Vagina (tissue), 2 donors: Measurements from ENCODE around the gene CYP2J2. TPM values are rescaled to one million over a fixed set of nuclear protein-coding genes. Genes with fewer than 3 reads are reported as not detected.

Experiments used
- DNase-seq, 2 donors: peaks; one replicate each; pipeline ENCODE4 v3.0.0-alpha.2; 2017; ENCODE audit errors: extremely low spot score in 2 of 2
- H3K27ac ChIP-seq: fragments of 200-600 bp; sonication (generic); one replicate; pipeline ENCODE4 v1.5.1; 2019
- H3K27me3 ChIP-seq: fragments of 200-600 bp; sonication (generic); one replicate; pipeline ENCODE4 v1.5.1; 2019
- H3K36me3 ChIP-seq, 2 donors: fragments of 200-600 bp; sonication (generic); one replicate each; pipeline ENCODE4 v1.5.1; 2017 to 2019
- H3K4me1 ChIP-seq: fragments of 200-600 bp; sonication (generic); one replicate; pipeline ENCODE4 v1.5.1; 2019
- H3K4me3 ChIP-seq, 2 donors: fragments of 200-600 bp; sonication (generic); 1 replicate in 1 of 2; 2 replicates in 1 of 2; pipeline ENCODE4 v1.5.1; 2016 to 2019
- H3K9me3 ChIP-seq: fragments of 200-600 bp; sonication (generic); one replicate; pipeline ENCODE4 v1.5.1; 2019
- CTCF ChIP-seq, 3 experiments: fragments of 450-650 bp in 2 of 3; fragments of 200-600 bp in 1 of 3; sonication (generic) in 1 of 3; IDR thresholded peaks; one replicate each; pipeline ENCODE4 v1.5.1; 2017 to 2019; ENCODE audit warnings: antibody characterized with exemption in 3 of 3, mild to moderate bottlenecking in 2 of 3, moderate library complexity in 2 of 3
- POLR2A ChIP-seq, 2 donors: fragments of 450-650 bp; IDR thresholded peaks; one replicate each; pipeline ENCODE4 v1.6.1; 2017; ENCODE audit warnings: antibody characterized with exemption in 2 of 2, mild to moderate bottlenecking in 2 of 2, moderate library complexity in 2 of 2
- POLR2AphosphoS5 ChIP-seq, 2 donors: sonication (generic); formaldehyde crosslinking; IDR thresholded peaks; one replicate each; pipeline ENCODE4 v1.9.0; 2017; ENCODE audit warnings: antibody characterized with exemption in 2 of 2, mild to moderate bottlenecking in 2 of 2, low read depth in 1 of 2; ENCODE audit not compliant: insufficient read depth in 1 of 2
- intact Hi-C: fragments of 100-400 bp; cut with DNase I; formaldehyde crosslinking; loops from one replicate; pipeline ENCODE4 v1.15.1; 2023
- total RNA-seq: library from RNA; depleted of rRNA; stranded (reverse); fragments of >200 nt; gene quantifications from one replicate; pipeline ENCODE4 v1.2.3, GENCODE V29; 2016

CYP2J2 gene
- total RNA-seq, 1 donor from 2014 or later = 0.74 TPM

GRCh38 chr1:59967780-59968179, 41.2 kb upstream of the CYP2J2 start:
- Histone ChIP-seq H3K36me3 (no peaks in the 10 kb centered on the region), H3K4me3 (no peak overlapping the region), H3K9me3 (no peaks in the 10 kb centered on the region), H3K27ac (no peak overlapping the region), H3K4me1 (peaks cover 4% of the 10 kb centered on the region), H3K27me3 (no peaks in the 10 kb centered on the region)
- TF ChIP-seq CTCF (IDR thresholded peaks at IDR 0.05) = no peak
- DNase-seq = no peak
- intact Hi-C loops = no loop called here

GRCh38 chr1:59967141-59967697, 40.6 kb upstream of the CYP2J2 start:
- Histone ChIP-seq H3K4me3 (no peak overlapping the region), H3K9me3 (no peaks in the 10 kb centered on the region), H3K27ac (no peak overlapping the region), H3K27me3 (no peaks in the 10 kb centered on the region), H3K4me1 (peaks cover 4% of the 10 kb centered on the region), H3K36me3 (no peaks in the 10 kb centered on the region)
- no peak for TF ChIP-seq POLR2AphosphoS5 (IDR thresholded peaks at IDR 0.05; ENCODE audit: insufficient read depth in 1 of 2, low read depth in 1 of 2)
- TF ChIP-seq POLR2A (IDR thresholded peaks at IDR 0.05) = no peak
- TF ChIP-seq CTCF (IDR thresholded peaks at IDR 0.05) = no peak
- intact Hi-C loops = no loop called here
- no peak for DNase-seq

GRCh38 chr1:59952065-59952464, 25.5 kb upstream of the CYP2J2 start:
- no peaks in the 10 kb centered on the region for H3K4me1 ChIP-seq
- no peaks in the 10 kb centered on the region for H3K9me3 ChIP-seq
- TF ChIP-seq CTCF (IDR thresholded peaks at IDR 0.05) (no peak), POLR2A (IDR thresholded peaks at IDR 0.05) (no peak), POLR2AphosphoS5 (IDR thresholded peaks at IDR 0.05; ENCODE audit: insufficient read depth in 1 of 2, low read depth in 1 of 2) (no peak)
- no peak for DNase-seq
- H3K27ac ChIP-seq = no peak overlapping the region
- H3K4me3 ChIP-seq = no peak overlapping the region
- intact Hi-C loops = no loop called here
- no peaks in the 10 kb centered on the region for H3K36me3 ChIP-seq
- H3K27me3 ChIP-seq = no peaks in the 10 kb centered on the region

- Histone ChIP-seq H3K36me3 (no peaks in the 10 kb centered on the region), H3K4me3 (no peak overlapping the region), H3K27me3 (no peaks in the 10 kb centered on the region), H3K4me1 (no peaks in the 10 kb centered on the region), H3K9me3 (no peaks in the 10 kb centered on the region), H3K27ac (no peak overlapping the region)
- DNase-seq = no peak
- intact Hi-C loops = no loop called here
- no peak for TF ChIP-seq POLR2AphosphoS5 (IDR thresholded peaks at IDR 0.05; ENCODE audit: insufficient read depth in 1 of 2, low read depth in 1 of 2)
- no peak for TF ChIP-seq POLR2A (IDR thresholded peaks at IDR 0.05)
- TF ChIP-seq CTCF (IDR thresholded peaks at IDR 0.05) = no peak
These were observed 23.1 kb upstream of the CYP2J2 start for GRCh38 chr1:59949648-59950047.

GRCh38 chr1:59948990-59949389, 22.4 kb upstream of the CYP2J2 start:
- intact Hi-C loops = no loop called here
- no peak for DNase-seq
- Histone ChIP-seq H3K27me3 (no peaks in the 10 kb centered on the region), H3K36me3 (no peaks in the 10 kb centered on the region), H3K4me3 (no peak overlapping the region), H3K27ac (no peak overlapping the region), H3K9me3 (no peaks in the 10 kb centered on the region), H3K4me1 (no peaks in the 10 kb centered on the region)
- TF ChIP-seq CTCF (IDR thresholded peaks at IDR 0.05) = no peak
- TF ChIP-seq POLR2A (IDR thresholded peaks at IDR 0.05) = no peak
- no peak for TF ChIP-seq POLR2AphosphoS5 (IDR thresholded peaks at IDR 0.05; ENCODE audit: insufficient read depth in 1 of 2, low read depth in 1 of 2)
